Erythroblast (primary cell): ENCODE data around the gene MTOR.

Experiments
- GATA1 ChIP-seq: IDR thresholded peaks from 2 replicates; pipeline ENCODE4 v1.6.1; 2011; ENCODE audit warnings: low read depth, mild to moderate bottlenecking, control low read depth, low read length, moderate library complexity
- POLR2A ChIP-seq: IDR thresholded peaks from 2 replicates; pipeline ENCODE4 v1.6.1; 2011; ENCODE audit warnings: mild to moderate bottlenecking, low read length

DNA sequence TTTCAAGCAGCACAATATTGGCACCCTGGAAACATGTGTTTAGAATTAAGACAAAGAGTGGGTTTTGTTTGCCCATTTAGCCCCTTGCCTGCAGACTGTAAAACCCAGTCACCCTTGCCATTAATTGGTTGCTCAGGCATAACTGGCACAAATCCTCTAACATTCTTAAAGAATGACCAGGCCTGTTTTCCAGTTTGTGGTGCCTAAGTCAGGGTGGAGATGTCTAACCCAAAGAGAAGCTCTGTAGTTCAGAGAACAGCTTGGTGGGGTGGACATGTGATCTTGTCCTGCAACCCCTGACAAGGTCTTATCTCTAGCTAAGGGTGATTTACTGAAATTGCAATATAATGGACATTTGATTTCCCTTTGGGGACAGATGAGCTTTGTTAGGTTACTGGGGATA is 82.0 kb downstream of the MTOR start:
- TF ChIP-seq POLR2A (no peak), GATA1 (no peak)
